PC-9 (cell line): ENCODE measurements around the gene DLGAP1. TPM values are rescaled to one million over a fixed set of nuclear protein-coding genes. Genes with fewer than 3 reads are reported as not detected.

Source experiments
- BruUV-seq: library from RNA; stranded (reverse); fragments of 400-500 nt; replicated peaks from 2 replicates; lab custom pipeline; 2021; lab: Mats Ljungman, UMichigan
- CTCF ChIA-PET: fragments of 300-600 bp; sonication (Branson Sonifier 250); formaldehyde crosslinking; loops from one replicate; lab custom pipeline; 2022; ENCODE audit warnings: antibody characterized with exemption; lab: Charles Lee
- POLR2A ChIA-PET: fragments of 300-600 bp; sonication (Branson Sonifier 250); formaldehyde crosslinking; loops from one replicate; lab custom pipeline; 2022; ENCODE audit warnings: antibody characterized with exemption; ENCODE audit not compliant: unreplicated experiment; lab: Charles Lee
- DNase-seq, 2 experiments: peaks; one replicate each; pipeline versions ENCODE4 v3.0.0 to v3.0.0-alpha.2; 2015 to 2022; ENCODE audit warnings: mixed read lengths in 1 of 2
- H2AFZ ChIP-seq: fragments of 200-600 bp; sonication (generic); 2 replicates; pipeline ENCODE4 v1.8.1; 2017; ENCODE audit warnings: antibody characterized with exemption
- H3F3A ChIP-seq: fragments of 200-600 bp; sonication (generic); 2 replicates; pipeline ENCODE4 v1.8.1; 2017; ENCODE audit warnings: antibody characterized with exemption, mild to moderate bottlenecking, low read depth; ENCODE audit not compliant: insufficient read depth
- H3K27ac ChIP-seq: fragments of 200-600 bp; sonication (generic); 2 replicates; pipeline ENCODE4 v1.6.1; 2016; ENCODE audit warnings: mixed run types
- H3K27me3 ChIP-seq: fragments of 200-600 bp; sonication (generic); 2 replicates; pipeline ENCODE4 v1.6.1; 2016; ENCODE audit warnings: low read depth, mixed run types; ENCODE audit not compliant: insufficient read depth
- H3K36me3 ChIP-seq: fragments of 200-600 bp; sonication (generic); 2 replicates; pipeline ENCODE4 v1.6.1; 2016; ENCODE audit warnings: low read depth, mixed run types
- H3K4me1 ChIP-seq: fragments of 200-600 bp; sonication (generic); replicated peaks from 2 replicates; pipeline ENCODE4 v1.6.1; 2016; ENCODE audit warnings: mixed run types; ENCODE audit not compliant: insufficient read depth
- H3K4me2 ChIP-seq: fragments of 200-600 bp; sonication (generic); 2 replicates; pipeline ENCODE4 v1.6.1; 2017; ENCODE audit warnings: mixed run types
- H3K4me3 ChIP-seq: fragments of 200-600 bp; sonication (generic); 2 replicates; pipeline ENCODE4 v1.6.1; 2016; ENCODE audit warnings: mixed run types
- H3K79me2 ChIP-seq: fragments of 200-600 bp; sonication (generic); 2 replicates; pipeline ENCODE4 v1.6.1; 2017; ENCODE audit warnings: low read depth, mixed run types
- H3K9me2 ChIP-seq: fragments of 200-600 bp; sonication (generic); 2 replicates; pipeline ENCODE4 v1.8.1; 2017; ENCODE audit warnings: mild to moderate bottlenecking; ENCODE audit not compliant: insufficient read depth
- H3K9me3 ChIP-seq: fragments of 200-600 bp; sonication (generic); 2 replicates; pipeline ENCODE4 v1.8.1; 2016; ENCODE audit warnings: low read depth; ENCODE audit not compliant: insufficient read depth
- H4K20me1 ChIP-seq: fragments of 200-600 bp; sonication (generic); 2 replicates; pipeline ENCODE4 v1.8.1; 2017; ENCODE audit not compliant: insufficient read depth
- CTCF ChIP-seq: fragments of 200-600 bp; sonication (generic); conservative IDR thresholded peaks from 2 replicates; pipeline ENCODE4 v1.6.1; 2017; ENCODE audit warnings: mixed run types, antibody characterized with exemption, mild to moderate bottlenecking, moderate library complexity
- EZH2 ChIP-seq: fragments of 200-600 bp; sonication (generic); IDR thresholded peaks from 2 replicates; pipeline ENCODE4 v1.8.0; 2017; ENCODE audit warnings: antibody characterized with exemption, low read depth
- intact Hi-C: fragments of 100-400 bp; cut with micrococcal nuclease; formaldehyde crosslinking; loops from one replicate; pipeline ENCODE4 v1.10.0; 2022; ENCODE audit not compliant: unreplicated experiment
- total RNA-seq: library from RNA; stranded (reverse); gene quantifications from 2 replicates; pipeline ENCODE4 v1.2.3, GENCODE V29; 2021

DLGAP1 gene
- total RNA-seq, 1 experiment from 2014 or later: not detected

- H3K27me3 ChIP-seq: no peaks in the 10 kb centered on the region
- CTCF ChIA-PET: no interaction called here
These were observed 728.7 kb downstream of the DLGAP1 start for GRCh38 chr18:3726238-3726951.

GRCh38 chr18:3725115-3725514 is 730.0 kb downstream of the DLGAP1 start:
- no TSS peak for BruUV-seq
- intact Hi-C loops: no loop called here
- ChIA-PET CTCF (no interaction called here), POLR2A (no interaction called here)
- Histone ChIP-seq H2AFZ (no peak overlapping the region), H4K20me1 (no peaks in the 10 kb centered on the region), H3K79me2 (no peaks in the 10 kb centered on the region), H3K9me3 (no peaks in the 10 kb centered on the region; the same call in 1 of the 2 replicates), H3F3A (no peaks in the 10 kb centered on the region), H3K36me3 (no peaks in the 10 kb centered on the region), H3K4me3 (no peak overlapping the region), H3K27me3 (no peaks in the 10 kb centered on the region), H3K9me2 (no peaks in the 10 kb centered on the region), H3K4me1 (peaks cover 19% of the 10 kb centered on the region), H3K27ac (no peak overlapping the region), H3K4me2 (no peak overlapping the region)
- no peak for TF ChIP-seq CTCF
- no peak for TF ChIP-seq EZH2
- no peak for DNase-seq

More at GRCh38 chr18:3726238-3726951, 728.7 kb downstream of the DLGAP1 start:
- Histone ChIP-seq H2AFZ (no peak overlapping the region), H3K4me2 (no peak overlapping the region), H4K20me1 (no peaks in the 10 kb centered on the region), H3K27ac (no peak overlapping the region), H3K36me3 (no peaks in the 10 kb centered on the region), H3K9me2 (no peaks in the 10 kb centered on the region), H3K9me3 (no peaks in the 10 kb centered on the region), H3F3A (no peaks in the 10 kb centered on the region), H3K79me2 (no peaks in the 10 kb centered on the region), H3K4me3 (no peak overlapping the region), H3K4me1 (peaks cover 10% of the 10 kb centered on the region)
- intact Hi-C loops: no loop called here
- DNase-seq: no peak
- POLR2A ChIA-PET: no interaction called here
- no TSS peak for BruUV-seq
- TF ChIP-seq EZH2 (no peak), CTCF (no peak)

GRCh38 chr18:3723554-3723953 is 731.6 kb downstream of the DLGAP1 start:
- Histone ChIP-seq H3F3A (no peaks in the 10 kb centered on the region), H3K4me2 (no peak overlapping the region), H3K36me3 (no peaks in the 10 kb centered on the region), H3K4me3 (no peak overlapping the region), H3K4me1 (peaks cover 19% of the 10 kb centered on the region), H2AFZ (no peak overlapping the region), H3K9me3 (no peaks in the 10 kb centered on the region; the same call in 1 of the 2 replicates), H3K27ac (no peak overlapping the region), H3K9me2 (no peaks in the 10 kb centered on the region), H4K20me1 (no peaks in the 10 kb centered on the region), H3K27me3 (no peaks in the 10 kb centered on the region), H3K79me2 (no peaks in the 10 kb centered on the region)
- no peak for DNase-seq
- intact Hi-C loops: no loop called here
- CTCF ChIA-PET: no interaction called here
- BruUV-seq: no TSS peak
- POLR2A ChIA-PET: no interaction called here
- TF ChIP-seq EZH2 (no peak), CTCF (no peak)
